Right renal pelvis (tissue), 4 donors: ENCODE results near the gene CTNND2. TPM values are rescaled to one million over a fixed set of nuclear protein-coding genes. Genes with fewer than 3 reads are reported as not detected.

Experiments used
- DNase-seq, 4 donors: peaks; one replicate each; pipeline ENCODE4 v3.0.0-alpha.2; 2013; ENCODE audit warnings: low read depth in 4 of 4, low spot score in 3 of 4, missing footprints in 1 of 4
- polyA plus RNA-seq, 4 donors: library from polyadenylated mRNA; unstranded; fragments of 120-200 nt; gene quantifications; one replicate each; pipeline ENCODE4 v1.2.1, GENCODE V29; 2013; ENCODE audit not compliant: insufficient read length in 4 of 4

The CTNND2 gene
- polyA plus RNA-seq, 4 donors, result 1.9 to 2.8 (median 2.5) TPM

DNA sequence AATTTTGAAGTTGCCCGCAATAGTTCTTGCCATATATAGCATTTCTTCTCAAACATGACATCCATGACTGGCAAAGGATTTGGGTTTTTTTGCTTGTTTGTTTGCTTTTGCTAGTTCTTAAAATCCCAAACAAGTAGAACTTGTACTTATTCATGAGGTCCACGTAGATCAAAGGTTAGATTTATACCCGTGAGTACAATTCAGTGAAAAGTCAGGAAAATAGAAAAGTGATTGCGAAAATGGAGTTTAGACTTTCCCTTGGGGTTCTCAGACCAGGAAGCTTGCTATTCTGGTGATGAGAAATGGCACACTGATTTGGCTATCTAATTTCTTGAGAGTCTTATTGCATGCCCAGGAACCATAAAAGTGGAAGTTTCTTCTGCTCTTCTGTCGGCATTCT, 304.7 kb downstream of the CTNND2 start:
- DNase-seq, result no peak

DNA sequence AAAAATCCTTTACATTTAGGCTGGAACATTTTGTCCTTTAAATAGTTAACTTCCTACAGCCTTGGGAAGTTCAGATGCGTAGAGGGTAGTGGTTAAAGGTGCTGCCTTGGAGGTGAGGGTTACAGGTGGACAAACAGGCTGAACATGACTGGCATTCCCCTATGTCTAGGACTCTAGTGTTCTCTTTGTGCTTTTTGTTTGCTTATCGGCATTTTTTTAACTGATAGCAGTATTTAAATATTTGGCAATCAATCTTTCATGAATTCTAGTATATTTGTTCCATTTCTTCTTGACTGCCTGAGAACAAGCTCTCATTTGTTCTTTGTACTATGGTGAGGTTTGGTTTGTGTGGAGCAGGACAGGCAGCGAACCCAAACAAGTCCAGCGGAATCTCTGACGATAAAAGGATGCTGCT, 307.6 kb downstream of the CTNND2 start:
- DNase-seq, result no peak

DNA sequence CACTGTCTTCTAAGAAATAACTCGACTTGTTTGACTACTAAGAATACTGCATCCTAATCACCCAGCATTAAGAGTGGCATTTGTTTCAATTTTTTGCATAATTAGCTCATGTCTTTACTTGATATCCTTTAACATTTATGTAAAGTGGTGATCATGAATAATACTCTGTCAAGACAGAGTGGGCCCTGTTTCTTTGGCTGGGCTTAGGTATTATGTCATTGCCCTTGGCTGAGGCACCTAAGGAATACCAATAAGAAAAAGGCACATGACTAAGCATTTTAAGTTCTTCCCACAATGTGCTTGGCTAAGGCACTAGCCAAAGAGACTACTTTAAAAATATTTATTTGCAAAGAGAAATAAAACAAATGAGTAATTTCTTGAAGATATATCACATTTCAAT, 308.1 kb downstream of the CTNND2 start:
- no peak for DNase-seq

DNA sequence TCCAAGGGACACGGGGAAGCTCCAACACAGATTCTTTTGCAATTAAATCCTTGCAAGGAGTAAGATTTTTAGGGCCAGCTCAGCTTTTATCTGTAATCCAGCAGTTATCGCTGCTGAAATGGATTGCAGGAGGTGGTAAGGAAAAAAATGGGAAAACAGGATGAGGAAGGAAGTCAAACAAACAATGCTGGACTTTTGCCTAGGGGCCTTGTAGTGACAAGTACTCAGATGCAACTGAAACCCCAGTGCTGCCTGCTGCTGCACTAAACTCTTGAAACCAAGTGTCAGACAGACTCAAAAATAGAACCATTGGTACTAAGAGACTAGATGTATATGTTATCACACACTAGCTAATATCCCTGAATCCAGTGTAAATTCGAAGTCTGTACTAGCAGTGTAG, 309.2 kb downstream of the CTNND2 start:
- DNase-seq, result no peak

DNA sequence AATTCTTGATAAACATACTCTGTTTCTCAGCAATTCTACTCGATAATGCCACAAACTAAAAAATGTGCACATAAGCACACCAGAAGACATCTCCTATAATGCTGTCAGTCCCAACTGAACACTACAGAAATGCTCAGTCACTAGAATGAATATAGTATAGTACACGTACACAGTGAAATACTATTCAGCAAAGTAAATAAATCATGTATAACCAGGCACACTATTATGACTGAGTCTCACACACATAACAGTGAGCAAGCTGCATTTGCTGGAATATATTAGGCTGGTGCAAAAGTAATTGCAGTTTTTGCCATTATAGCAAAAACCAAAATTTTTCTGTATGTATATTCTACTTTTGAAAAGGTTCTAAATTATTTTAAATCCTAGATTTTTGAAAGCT, 310.2 kb downstream of the CTNND2 start:
- no peak for DNase-seq

DNA sequence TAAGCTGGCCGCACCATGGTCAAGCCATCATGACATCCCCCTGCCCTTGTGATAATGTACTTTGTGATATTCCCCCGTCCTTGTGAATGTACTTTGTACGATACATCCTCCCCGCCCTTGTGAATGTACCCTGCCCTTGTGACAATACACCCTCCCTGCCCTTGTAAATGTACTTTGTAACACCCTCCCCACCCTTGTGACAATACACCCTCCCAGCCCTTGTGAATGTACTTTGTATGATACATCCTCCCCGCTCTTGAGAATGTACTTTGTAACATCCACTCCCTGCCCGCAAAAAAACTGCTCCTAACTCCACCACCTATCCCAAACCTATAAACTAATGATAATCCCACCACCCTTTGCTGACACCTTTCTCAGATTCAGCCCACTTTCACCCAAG, 313.8 kb downstream of the CTNND2 start:
- DNase-seq, result no peak

DNA sequence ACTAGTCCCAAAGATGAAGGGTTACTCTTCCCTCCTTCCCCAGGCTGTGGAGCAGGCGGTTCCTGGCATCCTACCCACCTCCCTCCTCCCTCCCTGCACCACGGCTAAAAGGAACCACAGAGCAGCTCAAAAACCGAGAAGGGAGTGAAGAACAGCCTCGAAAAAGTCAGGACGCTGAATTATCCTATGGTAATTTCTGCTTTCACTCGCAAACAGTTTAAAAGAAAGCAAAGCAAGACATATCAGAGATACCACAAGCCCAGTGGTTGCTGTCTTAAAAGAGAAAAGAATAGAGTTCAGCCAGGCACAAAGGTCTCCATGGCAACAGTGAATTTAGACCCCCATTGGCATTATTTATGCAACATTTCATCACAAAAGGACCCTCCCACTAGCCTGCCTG, 315.4 kb downstream of the CTNND2 start:
- no peak for DNase-seq

DNA sequence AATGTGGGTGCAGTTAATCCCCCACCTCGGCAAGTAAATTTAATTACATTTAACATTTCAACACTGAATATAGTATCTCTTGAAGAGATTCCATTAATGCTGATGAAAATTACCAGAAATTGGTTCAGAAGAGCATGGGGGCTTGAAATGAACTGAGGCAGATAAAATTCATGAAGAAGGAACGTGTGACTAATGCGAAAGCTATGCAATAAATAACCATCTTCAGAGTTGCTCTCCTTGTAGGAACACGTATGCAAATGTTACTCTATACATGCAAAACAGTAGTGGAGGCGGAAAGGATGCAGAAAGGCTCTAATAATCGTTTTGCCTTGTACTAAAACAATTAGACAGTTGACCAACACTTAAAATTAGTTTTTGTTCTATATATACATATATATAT, 320.2 kb downstream of the CTNND2 start:
- no peak for DNase-seq

DNA sequence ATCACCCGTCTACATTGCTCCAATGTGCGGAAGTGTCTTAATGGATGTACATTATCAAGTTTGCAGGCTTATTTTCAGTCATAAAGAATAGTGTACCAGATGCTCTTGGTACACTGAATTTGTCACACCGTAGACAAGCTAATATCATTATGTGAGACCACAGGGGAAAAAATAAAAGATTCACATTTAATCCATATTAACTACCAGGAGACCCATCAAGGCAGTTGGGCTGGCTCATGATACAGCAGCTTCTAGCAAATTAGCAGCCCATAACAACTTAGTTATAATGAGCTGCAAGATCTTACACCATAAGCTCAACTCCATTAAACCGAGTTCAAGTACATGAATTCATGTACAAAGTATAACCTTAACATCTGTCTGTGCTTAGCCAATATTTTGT, 324.9 kb downstream of the CTNND2 start:
- DNase-seq, result no peak

DNA sequence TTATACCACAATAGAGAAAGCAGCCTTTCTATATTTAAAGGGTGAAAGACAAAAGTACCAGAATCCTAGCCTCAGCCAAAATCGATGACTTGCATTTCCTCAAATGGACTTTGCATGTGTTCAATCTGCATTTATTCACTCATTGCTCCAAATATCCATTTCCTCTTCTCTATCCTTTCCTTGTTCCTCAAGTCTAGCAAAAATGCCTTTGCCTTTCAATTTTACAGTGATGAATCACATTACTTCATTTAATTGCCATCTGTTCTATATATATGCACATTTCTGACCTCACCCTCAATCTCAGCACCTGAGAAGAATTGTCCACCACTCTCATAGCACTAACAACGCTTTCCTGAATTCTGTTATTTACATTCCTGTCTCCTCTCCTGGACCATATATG, 329.5 kb downstream of the CTNND2 start:
- DNase-seq, result no peak

DNA sequence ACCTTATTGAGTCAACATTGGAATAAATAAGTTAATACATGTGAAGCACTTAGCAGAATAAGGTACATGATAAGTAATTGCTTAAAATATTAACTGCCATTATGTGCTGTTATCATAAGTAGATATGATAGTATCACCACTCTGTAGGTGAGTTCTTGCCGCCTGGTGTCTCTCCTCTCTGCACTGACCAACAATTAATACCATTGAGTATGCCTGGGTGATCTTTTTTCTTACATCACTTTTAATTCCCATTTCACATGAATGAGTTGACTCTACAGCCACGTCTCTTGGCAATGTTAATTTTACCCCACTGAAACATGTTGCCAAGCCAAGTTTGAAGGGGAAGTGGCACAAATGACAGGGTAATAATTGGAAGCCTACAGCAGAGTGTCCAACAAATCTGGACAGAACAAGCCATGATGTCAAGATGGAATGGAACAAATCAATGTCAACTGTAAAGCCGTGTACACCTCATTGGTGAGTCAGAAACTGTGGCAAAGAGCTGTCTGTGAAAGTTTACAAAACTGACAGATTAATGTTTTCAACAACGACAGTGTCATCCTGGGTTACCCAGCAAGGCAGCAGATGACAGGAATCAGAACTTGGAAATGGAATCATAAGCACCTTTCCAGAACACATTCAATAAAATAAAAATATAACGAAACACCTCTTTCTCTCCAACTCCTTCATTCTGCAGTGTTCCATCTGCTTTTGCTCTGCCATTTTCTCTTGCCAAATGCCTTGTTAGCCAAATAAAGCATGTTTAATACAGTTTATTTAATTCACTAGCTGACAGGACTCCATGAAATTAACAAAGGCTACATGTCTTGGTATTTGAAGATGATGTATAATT, 330.9 kb downstream of the CTNND2 start:
- DNase-seq, result no peak

DNA sequence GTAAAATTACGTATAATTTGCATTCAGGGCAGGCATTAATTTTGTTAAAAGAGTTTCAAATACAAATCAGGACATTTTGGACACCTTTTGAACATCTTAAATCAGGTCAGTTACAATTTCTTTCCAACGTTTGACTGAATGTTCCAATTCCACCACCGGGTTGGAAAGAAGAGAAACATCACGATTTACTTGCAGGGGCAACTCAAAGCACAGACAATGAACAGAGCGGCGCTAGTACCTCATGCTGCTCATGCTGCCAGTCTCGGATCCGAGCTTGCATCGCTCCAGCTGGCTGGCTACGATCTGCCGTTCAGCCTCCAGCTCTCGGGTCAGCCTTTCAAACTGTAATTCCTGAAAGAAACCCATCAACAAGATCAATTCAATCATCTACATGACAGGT, 339.5 kb downstream of the CTNND2 start:
- no peak for DNase-seq

DNA sequence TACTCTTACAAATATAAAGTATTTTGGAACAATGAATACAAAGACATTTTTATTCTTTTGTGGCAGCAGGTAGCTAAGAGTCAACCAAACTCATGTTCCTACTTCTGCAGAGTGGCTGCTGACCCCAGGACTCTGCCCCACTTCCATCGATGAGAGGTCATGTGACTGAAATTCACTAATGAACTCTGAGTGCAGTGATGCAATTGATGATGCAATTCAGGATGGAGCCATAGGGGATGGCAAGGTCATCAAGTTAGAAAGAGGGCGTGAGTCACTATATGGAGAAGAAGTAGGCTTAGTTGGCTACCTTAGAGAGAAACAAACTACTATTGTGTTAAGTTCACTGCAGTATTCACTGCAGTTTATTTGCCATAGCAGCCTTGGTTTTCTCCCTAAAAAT, 340.4 kb downstream of the CTNND2 start:
- DNase-seq, result no peak

DNA sequence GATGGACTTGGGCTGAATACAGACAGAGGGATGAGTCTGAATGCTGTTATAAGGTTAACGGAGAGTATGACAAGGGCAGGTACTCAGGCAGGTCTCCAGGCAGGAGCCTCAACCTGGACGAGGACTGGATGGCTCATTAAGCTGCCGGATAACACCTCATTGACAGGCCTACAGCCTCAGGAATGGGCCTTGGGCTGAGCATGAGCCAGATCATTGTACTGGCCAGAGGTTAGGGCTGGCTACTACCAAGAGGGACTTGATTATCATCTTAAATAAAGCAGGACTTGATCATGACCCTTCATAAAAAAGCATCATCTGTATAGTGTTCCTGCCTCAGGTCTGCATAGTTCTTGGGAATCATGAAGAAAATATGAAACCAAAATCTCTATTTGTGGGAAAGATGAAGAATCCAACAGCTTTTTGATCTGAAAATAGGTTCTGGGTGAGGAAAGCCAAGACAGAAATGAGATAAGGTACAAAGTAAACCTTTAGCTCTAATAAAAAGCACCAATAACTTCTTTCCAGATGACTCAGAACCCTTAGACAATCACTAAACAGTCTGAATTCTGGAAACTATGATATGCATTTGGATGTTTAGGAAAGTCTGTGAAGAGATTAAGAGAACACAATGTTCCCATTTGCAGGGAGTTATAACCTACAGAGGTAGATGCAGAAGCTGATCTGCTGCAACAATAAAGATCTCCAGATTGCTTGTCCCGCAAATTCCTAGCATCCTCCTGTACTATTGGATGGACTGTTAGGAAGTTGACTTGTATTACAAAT, 343.1 kb downstream of the CTNND2 start:
- DNase-seq, result no peak

DNA sequence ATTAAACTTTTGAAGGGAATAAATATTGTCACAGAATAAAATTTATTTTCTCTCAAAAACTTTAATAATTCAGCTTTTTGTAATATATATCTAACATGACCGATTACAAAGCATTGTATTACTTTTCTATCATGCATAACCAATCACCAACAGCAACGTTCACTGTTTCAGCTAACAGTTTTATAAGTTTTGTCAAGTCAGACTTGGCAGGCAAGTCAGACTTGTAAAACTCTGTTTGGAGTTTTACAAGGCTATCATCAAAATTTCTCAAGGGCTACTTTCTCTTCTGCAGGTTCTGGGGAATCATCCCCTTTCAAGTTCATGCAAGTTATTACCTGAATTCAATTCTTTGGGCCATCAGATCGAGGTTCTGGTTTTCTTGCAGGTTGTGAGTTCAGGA, 347.2 kb downstream of the CTNND2 start:
- no peak for DNase-seq

DNA sequence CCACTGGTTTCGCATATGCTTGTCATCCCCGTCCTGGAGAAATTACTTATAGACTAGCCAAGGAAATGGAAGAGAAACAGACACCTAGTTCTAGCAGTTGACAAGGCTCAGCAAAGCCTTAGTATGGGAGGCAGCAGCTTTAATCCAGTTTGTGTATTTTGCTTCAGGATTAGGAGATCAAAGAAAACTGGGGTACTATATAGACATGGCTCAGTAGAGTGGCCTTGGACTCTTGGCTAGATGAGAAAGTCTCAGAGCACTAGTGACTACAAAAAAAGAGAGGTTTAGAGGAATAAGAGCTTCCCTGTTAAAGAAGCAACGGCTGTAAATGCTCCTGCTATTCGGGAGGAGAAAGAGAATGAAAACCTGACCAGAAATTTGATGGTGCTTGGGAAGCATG, 349.1 kb downstream of the CTNND2 start:
- no peak for DNase-seq

DNA sequence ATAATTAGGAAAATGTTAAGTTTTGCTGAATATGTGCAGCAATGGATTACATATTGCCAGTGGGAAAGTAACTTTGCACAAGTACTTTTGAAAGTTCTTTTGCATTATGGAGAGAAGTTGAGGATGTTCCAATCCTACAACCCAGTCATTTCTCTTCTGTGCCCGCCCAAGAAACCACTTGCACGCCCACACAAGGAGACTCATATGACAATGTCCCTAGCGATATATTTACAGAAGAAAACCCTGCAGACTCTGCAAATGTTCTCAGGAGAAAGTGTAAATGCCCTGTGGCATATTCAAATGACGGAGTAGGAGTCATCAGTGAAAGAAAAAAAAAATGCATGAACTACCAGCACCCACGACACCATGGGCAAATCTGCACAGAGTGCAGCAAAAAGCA, 356.5 kb downstream of the CTNND2 start:
- DNase-seq, result no peak

DNA sequence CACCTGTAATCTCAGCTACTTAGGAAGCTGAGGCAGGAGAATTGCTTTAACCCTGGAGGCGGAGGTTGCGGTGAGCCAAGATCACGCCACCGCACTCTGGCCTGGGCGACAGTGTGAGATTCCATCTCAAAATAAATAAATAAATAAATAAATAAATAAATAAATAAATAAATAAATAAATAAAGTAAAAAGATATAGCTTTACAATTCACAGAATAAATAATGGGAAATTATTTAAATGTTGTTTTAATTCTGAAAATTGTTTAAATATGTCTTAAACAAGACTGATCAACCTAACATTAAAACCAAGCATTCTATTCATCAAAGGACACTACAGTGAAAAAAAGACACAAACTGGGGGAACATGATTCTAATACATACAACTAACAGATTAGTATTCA, 357.1 kb downstream of the CTNND2 start:
- no peak for DNase-seq

DNA sequence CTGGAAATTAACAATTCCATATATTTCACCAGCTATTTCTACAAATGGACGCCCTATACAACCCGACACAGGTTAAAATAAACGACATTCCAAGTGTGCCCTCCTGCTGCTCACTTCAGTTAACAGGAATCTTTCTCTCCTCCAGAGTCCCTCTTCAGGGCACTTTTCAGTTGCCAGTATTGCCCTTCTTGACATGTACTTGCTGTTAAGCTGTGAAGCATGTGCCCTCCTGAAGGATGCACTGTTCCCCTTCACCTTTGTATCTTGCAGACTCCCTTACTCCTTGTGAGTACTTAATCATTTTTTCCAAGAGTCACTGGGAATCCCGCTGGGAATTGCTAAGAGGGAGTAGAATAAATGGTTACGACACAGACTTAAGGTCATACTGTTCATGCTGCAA, 364.1 kb downstream of the CTNND2 start:
- no peak for DNase-seq

DNA sequence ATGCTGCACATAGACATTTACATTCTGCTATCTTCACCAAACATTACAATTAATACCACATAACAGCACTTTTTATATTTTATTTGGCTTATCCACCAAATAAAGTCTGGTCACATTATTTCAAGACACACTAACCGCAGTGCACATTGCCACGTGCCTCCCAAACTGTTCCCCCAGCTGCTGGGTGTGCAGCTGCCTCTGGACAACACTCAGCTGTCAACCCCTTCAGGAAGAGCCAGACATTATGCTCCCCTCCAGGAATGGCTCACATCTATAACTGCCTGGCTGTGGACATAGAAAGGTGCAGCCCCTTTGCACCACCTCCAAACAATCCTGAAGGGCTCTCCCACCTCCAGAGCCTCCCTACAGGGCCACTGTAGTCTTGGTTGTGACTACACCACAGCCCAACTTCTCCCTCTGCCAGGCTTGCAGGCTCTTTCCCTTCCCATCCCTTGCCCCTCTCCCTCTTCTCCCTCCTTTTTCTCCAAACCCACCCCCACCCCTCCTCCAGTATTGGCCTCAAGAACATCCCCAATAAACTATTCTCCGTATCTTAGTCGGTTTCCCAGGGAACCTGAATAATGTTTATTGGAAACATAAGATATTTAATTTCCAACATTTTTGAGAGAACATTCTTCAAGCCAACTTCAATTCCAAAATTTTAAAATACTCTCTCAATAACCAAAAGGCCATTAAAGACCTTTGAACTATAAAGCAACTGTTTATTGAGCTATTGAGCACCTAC, 372.3 kb downstream of the CTNND2 start:
- no peak for DNase-seq

DNA sequence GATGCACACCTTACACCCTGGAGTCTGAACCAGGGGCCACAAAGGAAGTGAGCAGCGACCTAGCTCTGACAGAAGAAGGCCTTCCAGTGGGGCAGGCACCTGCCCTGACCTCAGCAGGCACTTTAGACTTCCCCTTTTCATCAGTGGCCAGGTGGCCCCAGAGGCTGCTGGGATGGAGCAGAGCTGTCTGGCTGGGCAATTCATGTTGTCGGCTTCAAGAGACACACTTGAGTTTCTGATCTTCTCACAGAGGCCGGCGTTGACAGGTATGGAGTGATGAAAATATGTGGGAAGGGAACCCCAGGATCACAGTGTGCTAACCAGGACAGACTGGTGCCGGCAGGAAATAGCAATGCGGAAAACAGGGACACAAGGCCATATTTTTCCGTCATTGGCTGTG, 375.5 kb downstream of the CTNND2 start:
- DNase-seq, result no peak
